ENCODE results near the gene MGAT5.

MGAT5 gene

DNA sequence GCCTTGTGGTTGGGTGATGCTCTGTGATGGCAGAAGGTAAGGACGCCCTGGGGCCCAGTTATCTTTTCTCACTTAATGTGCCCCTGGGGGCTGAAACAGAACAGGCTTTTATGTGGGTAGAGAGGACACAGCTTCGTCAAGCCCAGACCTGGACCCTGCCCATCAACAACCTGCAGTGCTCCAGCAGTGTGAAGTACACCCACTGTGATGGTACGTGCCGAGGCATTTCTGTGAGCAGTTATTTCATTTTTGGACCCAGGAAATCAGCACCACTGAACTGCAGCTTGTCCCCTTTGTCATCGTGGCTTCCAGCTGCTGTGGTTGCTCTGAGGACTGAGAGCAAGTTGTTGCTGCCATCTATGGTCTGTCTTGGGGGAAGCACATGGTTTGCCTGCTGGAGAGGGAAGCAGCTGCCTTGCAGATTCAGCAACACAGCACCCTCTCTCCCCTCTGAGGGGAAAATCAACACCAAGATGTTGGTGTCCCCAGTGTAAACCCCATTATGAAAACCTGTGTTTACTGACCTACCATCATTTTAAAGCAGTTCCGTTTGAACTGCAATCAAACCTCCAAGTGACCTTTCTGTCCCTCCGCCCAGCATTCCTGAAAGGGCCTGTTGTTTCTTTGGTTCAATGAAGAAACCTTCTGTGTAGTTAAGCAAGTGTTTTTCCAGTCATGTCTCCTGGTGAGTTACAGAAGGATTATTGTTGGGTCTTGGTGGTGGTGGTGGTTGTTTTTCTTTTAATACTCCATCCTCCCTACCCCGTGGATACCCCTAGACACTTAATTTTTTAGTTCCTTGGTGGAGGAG is 158.2 kb downstream of the MGAT5 start:
- Histone ChIP-seq H3K4me1 (ENCODE audit: low read length) (peaks cover 13% of the 10 kb centered on the region), H3K4me2 (ENCODE audit: low read length) (peak overlapping the region; percentile 80), H3K9me3 (ENCODE audit: insufficient read depth, low read length) (no peaks in the 10 kb centered on the region), H2AFZ (ENCODE audit: low read depth, low read length) (no peak overlapping the region), H4K20me1 (ENCODE audit: insufficient read depth, low read length) (peaks cover 7% of the 10 kb centered on the region; the same call in 1 of the 2 replicates), H3K27ac (ENCODE audit: low read length) (no peak overlapping the region), H3K4me3 (ENCODE audit: low read length) (peak overlapping the region; percentile 40), H3K27me3 (ENCODE audit: low read depth, low read length) (no peaks in the 10 kb centered on the region), H3K9ac (ENCODE audit: low read length) (no peak overlapping the region; the same call in 1 of the 2 replicates), H3K79me2 (ENCODE audit: low read length) (no peaks in the 10 kb centered on the region), H3K36me3 (replicated peaks; ENCODE audit: low read depth, low read length) (no peaks in the 10 kb centered on the region)
- TF ChIP-seq EZH2phosphoT487 (IDR thresholded peaks at IDR 0.05; ENCODE audit: low read depth) = no peak
- TF ChIP-seq, protein P1, sequence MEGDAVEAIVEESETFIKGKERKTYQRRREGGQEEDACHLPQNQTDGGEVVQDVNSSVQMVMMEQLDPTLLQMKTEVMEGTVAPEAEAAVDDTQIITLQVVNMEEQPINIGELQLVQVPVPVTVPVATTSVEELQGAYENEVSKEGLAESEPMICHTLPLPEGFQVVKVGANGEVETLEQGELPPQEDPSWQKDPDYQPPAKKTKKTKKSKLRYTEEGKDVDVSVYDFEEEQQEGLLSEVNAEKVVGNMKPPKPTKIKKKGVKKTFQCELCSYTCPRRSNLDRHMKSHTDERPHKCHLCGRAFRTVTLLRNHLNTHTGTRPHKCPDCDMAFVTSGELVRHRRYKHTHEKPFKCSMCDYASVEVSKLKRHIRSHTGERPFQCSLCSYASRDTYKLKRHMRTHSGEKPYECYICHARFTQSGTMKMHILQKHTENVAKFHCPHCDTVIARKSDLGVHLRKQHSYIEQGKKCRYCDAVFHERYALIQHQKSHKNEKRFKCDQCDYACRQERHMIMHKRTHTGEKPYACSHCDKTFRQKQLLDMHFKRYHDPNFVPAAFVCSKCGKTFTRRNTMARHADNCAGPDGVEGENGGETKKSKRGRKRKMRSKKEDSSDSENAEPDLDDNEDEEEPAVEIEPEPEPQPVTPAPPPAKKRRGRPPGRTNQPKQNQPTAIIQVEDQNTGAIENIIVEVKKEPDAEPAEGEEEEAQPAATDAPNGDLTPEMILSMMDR (IDR thresholded peaks at IDR 0.05; ENCODE audit: low read depth, low read length) = peak; percentile 91

DNA sequence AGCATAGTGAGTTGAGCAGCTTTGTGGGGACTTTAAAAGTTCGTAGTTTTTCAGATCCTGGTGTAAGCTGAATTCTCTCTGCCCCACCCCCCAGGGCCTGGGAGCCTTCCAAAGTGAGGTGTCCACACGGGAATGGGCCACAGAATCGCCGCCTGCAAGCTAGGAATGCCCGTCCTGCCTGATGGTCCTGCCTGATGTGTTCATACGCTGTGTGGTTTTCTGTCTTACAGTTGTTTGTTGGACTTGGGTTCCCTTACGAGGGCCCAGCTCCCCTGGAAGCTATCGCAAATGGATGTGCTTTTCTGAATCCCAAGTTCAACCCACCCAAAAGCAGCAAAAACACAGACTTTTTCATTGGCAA is 158.7 kb downstream of the MGAT5 start:
- Histone ChIP-seq H3K79me2 (ENCODE audit: low read length) (no peaks in the 10 kb centered on the region), H3K27me3 (ENCODE audit: low read depth, low read length) (no peaks in the 10 kb centered on the region), H3K4me1 (ENCODE audit: low read length) (peaks cover 13% of the 10 kb centered on the region), H3K4me2 (ENCODE audit: low read length) (no peak overlapping the region), H3K9ac (ENCODE audit: low read length) (no peak overlapping the region), H4K20me1 (ENCODE audit: insufficient read depth, low read length) (peaks cover 7% of the 10 kb centered on the region; the same call in 1 of the 2 replicates), H3K9me3 (ENCODE audit: insufficient read depth, low read length) (no peaks in the 10 kb centered on the region), H3K27ac (ENCODE audit: low read length) (no peak overlapping the region), H3K4me3 (ENCODE audit: low read length) (no peak overlapping the region), H3K36me3 (replicated peaks; ENCODE audit: low read depth, low read length) (no peaks in the 10 kb centered on the region), H2AFZ (ENCODE audit: low read depth, low read length) (no peak overlapping the region)
- TF ChIP-seq, protein P1 (IDR thresholded peaks at IDR 0.05; ENCODE audit: low read depth, low read length) = no peak
- no peak for TF ChIP-seq EZH2phosphoT487 (IDR thresholded peaks at IDR 0.05; ENCODE audit: low read depth)

DNA sequence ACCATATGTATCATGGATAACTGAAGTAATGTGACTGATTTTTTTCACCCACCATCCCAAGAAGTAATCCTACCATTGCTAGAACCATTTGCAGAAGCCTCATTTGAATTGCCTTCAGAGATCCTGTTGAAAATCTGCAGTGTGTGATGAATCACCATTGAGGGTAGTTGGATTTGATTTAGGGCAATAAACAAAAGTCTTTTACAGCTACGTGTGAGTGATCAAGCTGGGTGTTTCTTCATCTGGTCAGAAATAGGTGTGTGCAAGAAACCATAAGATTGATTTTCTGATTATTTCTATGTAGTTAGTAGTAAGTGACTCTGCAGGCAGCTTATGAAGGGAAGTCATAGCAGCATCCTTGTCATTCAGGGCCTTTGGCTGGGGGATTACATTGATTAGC is 159.6 kb downstream of the MGAT5 start:
- no peak overlapping the region for H3K4me2 ChIP-seq (ENCODE audit: low read length)
- H3K4me3 ChIP-seq (ENCODE audit: low read length) = no peak overlapping the region
- no peaks in the 10 kb centered on the region for H3K36me3 ChIP-seq (replicated peaks; ENCODE audit: low read depth, low read length)
- no peak overlapping the region for H3K9ac ChIP-seq (ENCODE audit: low read length)
- H3K9me3 ChIP-seq (ENCODE audit: insufficient read depth, low read length) = no peaks in the 10 kb centered on the region
- TF ChIP-seq, protein P1 (IDR thresholded peaks at IDR 0.05; ENCODE audit: low read depth, low read length) = no peak
- TF ChIP-seq EZH2phosphoT487 (IDR thresholded peaks at IDR 0.05; ENCODE audit: low read depth) = no peak
- no peaks in the 10 kb centered on the region for H3K79me2 ChIP-seq (ENCODE audit: low read length)
- peaks cover 13% of the 10 kb centered on the region for H3K4me1 ChIP-seq (ENCODE audit: low read length)
- H3K27ac ChIP-seq (ENCODE audit: low read length) = no peak overlapping the region
- H4K20me1 ChIP-seq (ENCODE audit: insufficient read depth, low read length) = peaks cover 7% of the 10 kb centered on the region; the same call in 1 of the 2 replicates
- H2AFZ ChIP-seq (ENCODE audit: low read depth, low read length) = no peak overlapping the region
- no peaks in the 10 kb centered on the region for H3K27me3 ChIP-seq (ENCODE audit: low read depth, low read length)

DNA sequence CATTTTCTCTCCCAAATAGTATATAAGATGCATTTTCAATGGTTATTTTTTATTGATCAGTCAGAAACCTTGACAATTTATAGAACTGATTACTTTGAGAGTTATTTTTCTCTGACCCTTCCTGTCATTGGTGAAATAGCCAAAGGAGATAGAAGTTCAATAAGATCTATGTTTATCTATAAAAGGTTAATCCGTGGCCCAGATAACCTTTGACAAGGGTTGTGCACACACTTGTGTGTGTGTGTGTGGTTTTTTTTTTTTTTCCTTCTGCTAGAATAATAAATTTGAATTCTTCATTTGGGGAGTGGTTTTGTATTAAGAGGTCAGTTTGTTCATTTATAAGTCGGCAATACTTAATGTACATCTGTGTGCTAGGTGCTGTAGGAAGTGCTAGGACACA is 160.0 kb downstream of the MGAT5 start:
- Histone ChIP-seq H3K9me3 (ENCODE audit: insufficient read depth, low read length) (no peaks in the 10 kb centered on the region), H4K20me1 (ENCODE audit: insufficient read depth, low read length) (peaks cover 7% of the 10 kb centered on the region; the same call in 1 of the 2 replicates), H3K4me1 (ENCODE audit: low read length) (peaks cover 13% of the 10 kb centered on the region), H3K79me2 (ENCODE audit: low read length) (no peaks in the 10 kb centered on the region), H3K27me3 (ENCODE audit: low read depth, low read length) (no peaks in the 10 kb centered on the region), H3K27ac (ENCODE audit: low read length) (no peak overlapping the region), H3K4me3 (ENCODE audit: low read length) (no peak overlapping the region), H2AFZ (ENCODE audit: low read depth, low read length) (no peak overlapping the region), H3K9ac (ENCODE audit: low read length) (no peak overlapping the region), H3K4me2 (ENCODE audit: low read length) (no peak overlapping the region), H3K36me3 (replicated peaks; ENCODE audit: low read depth, low read length) (no peaks in the 10 kb centered on the region)
- TF ChIP-seq, protein P1 (IDR thresholded peaks at IDR 0.05; ENCODE audit: low read depth, low read length) = no peak
- no peak for TF ChIP-seq EZH2phosphoT487 (IDR thresholded peaks at IDR 0.05; ENCODE audit: low read depth)

All from OCI-LY3 (cell line).